ENCODE results near the gene PDZRN3. TPM values are rescaled to one million over a fixed set of nuclear protein-coding genes. Genes with fewer than 3 reads are reported as not detected.
A peak's percentile ranks its signal among the peaks of the same experiment; 100 is the strongest.
"Not testable (repeated sequence)": the region's sequence is repeated elsewhere in the genome, so short reads cannot be mapped to it uniquely, and the experiment has no call there.

Gene PDZRN3
- polyA plus RNA-seq, 10 donors: 59.5 to 116 (median 77.0) TPM

DNA sequence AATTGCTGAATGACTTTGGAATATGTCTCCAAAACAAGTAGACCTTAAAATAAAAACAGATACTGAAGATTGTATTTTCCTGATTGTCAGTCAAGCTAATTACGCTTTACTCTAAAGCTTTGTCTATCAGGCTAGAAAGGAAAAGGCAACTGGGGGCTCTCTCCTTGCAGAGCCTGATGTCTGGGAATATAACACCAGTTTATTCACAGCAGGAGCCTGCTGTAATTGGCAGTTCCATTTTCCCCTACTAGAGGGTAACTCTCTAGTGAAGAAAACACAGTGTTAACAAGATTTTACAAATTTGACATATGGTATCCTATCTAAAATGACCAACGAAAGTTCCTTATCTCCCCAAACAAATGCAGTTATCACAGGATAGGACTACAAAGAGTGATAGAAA is 158.8 kb downstream of the PDZRN3 start:
- DNase-seq: no peak

DNA sequence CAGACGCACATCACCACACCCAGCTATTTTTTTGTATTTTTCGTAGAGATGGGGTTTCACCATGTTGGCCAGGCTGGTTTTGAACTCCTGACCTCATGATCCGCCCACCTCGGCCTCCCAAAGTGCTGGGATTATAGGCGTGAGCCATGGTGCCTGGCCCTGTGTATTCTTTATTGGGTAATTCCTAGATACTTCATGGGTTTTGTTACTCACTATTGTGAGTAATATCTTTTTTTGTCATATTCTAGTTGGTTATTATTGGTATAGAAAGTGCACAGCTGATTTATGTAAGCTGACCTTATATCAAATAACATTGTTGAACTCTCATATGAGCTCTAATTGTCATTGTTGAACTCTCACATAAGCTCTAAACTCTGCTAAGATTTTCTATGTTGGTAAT is 160.6 kb downstream of the PDZRN3 start:
- DNase-seq: not testable (repeated sequence)

DNA sequence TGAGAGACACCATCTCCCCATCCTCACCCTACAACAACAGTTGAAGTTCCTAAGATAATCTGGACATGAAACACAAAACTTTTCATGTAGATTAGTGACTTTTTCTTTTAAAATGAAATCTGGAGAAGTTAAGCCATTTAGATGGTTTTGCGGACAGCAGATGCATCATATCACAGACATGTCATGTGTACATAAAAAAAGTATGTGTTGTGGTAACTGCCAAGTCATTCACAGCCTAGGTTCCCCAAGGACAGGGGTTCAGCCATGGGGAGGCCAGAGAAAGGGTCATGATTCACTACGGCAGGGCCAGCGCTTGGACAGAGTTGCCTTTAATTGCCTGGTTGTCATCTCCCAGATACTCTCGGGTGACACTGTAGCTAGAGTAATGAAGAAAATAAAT is 163.2 kb downstream of the PDZRN3 start:
- DNase-seq: peak in 2 of 3 donors; percentile 35 to 55

DNA sequence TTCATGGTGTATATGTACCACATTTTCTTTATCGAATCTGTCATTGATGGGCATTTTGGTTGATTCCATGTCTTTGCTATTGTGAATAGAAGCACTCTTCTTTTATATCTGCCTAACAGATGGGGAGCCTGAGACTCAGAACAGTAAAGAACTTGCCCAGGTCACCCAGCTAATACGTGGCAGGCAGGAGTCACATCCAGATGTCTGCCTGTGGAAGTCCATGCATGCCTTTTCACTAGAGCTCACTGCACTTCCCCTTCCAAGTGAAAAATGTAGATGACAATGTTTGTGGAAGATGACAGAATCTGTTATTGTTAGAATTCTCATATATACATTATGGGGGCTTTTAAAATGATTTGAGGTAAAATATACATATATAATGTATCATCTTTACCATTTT is 165.0 kb downstream of the PDZRN3 start:
- no peak for DNase-seq

DNA sequence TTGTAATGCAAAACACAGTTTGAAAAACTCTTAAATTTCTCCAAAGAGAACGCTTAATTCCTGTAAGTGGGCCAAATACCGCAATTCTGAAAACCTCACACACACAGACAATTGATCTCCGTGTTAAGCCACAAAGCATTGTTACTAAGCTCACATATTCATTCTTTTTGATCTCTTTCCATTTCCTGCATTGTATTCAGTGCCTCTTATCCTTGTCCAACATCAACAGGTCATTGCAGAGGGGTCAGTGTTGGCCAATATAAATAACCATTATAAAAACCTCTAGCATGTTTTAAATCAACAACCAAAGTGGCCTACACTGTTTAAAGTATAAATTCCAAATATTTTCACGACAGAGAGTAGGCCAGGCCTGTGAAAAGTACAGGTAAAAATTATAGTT is 171.1 kb downstream of the PDZRN3 start:
- no peak for DNase-seq

DNA sequence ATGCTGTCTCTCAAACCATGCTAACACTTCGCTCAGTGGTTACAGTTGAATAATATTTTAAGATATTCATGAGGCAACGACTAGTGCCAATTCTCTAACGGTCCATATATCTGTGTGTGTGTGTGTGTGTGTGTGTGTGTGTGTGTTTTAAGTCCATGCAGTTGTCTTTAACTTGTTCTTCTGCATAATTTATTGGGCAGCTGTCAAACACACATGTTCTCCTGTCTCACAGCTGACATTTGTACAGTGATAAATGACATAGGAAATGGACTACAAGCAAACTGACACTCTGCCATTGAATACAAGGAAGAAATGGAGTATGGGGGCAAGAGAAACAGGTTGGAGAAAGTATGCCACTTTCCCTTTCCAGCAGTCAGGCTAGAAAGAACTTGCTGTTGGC is 172.0 kb downstream of the PDZRN3 start:
- peak in 1 of 3 donors; percentile 55 for DNase-seq

DNA sequence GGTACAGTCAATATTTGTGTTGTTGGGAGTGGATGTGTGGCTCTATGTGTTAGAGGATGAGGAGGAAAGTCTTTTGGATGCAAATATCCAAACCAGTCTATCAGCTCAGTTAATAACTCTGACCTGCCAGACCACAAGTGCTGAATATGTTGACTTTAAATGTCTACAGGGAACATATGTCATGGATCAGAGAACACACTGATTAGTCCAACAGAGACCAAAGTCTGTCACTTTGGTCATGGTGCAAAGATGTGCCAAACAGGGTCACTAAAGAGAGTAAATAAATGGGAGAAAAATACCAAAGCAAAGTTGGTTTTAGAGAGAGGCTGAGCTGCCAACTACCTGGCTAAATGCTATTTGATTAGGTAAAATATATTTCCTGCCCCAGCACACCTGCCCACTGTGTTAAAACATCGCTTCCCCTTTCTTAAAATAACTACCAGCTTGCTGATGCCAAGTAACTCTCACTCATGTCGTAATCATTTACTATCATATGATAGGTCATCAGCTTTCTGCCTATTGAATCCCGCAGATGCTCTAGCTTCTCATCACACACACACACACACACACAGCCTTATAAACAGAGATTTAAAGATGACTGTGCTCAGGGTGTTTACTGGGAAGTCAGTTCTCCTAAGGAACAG is 173.3 kb downstream of the PDZRN3 start:
- DNase-seq: no peak

DNA sequence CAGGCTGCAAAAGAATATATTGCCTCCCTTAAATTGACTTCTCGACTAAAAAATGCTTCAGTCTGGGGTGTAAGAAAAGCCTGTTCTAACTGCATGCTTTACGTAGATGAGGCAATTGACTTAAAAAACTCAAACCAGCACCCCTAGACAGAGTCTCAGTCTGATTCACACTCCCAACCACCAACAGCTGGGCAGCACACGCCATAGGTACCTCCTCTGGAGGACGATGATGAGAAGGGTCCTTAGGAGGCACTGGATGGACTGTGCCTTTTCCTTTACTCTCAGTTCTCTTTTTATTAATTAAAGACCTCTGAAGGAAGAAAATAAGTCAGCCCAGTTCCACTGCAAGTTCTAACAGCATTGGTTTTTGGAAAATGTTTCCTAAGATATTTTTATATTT is 175.0 kb downstream of the PDZRN3 start:
- no peak for DNase-seq

DNA sequence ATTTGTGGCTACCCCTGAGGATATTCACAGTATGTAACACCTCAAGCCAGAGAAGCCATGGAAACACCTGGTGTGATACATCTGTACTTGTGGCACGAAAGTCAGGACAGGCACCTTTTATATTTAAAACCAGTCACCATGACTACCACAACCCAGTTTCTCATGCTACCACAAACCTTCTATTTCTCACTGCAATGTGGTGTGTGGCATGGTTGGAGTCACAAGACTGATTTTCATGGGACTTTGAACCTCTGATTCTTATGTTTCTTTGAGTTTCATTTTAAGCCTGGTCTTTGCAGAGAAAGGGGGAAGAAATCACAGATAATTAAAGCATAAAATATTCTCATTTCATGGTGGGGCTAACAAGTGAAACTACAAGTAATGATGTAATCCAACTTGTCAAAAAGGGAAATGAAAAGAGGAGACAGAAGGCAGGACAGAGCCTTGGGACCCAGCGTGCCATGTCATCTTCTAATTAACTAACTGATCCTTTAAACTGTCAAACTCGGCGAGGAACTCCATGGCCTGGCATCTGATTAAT is 175.9 kb downstream of the PDZRN3 start:
- DNase-seq: no peak

DNA sequence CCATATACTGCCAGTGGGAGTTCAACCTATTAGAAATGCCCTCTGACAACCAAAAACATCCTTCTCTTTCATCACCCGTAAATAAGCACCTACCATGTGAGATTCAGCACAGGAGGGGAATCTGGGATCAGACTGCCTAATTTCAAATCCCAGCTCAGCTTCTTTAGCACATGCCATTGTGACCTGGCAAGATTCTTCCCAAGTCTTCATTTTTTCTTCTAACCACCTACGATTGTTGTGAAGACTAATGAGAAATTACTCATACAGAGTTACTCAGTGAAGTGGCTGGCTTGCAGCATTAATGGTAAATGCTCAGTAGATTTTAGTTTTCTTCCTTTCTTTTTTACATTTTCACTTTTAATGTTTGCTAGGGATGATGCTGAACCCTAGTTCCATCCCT is 176.7 kb downstream of the PDZRN3 start:
- no peak for DNase-seq

DNA sequence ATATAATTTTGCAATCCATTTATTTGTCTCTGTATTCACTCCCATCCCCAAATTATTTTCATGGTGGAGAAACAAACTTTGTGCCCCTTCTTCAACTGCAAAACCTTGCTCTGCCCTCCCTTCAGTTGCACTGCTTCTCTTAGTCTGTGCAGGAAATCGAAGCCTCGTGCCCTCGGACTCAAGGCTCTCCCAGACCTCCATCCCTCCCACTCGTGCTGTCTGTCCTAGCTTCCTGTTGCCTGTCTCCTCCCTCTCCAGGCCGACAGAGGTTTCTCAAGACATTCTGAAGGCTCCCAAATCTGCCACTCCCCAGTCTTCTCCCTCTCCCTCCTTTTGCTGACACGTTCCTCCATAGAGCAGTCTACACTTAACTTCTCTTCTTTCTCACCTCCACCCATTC is 177.6 kb downstream of the PDZRN3 start:
- DNase-seq: no peak

DNA sequence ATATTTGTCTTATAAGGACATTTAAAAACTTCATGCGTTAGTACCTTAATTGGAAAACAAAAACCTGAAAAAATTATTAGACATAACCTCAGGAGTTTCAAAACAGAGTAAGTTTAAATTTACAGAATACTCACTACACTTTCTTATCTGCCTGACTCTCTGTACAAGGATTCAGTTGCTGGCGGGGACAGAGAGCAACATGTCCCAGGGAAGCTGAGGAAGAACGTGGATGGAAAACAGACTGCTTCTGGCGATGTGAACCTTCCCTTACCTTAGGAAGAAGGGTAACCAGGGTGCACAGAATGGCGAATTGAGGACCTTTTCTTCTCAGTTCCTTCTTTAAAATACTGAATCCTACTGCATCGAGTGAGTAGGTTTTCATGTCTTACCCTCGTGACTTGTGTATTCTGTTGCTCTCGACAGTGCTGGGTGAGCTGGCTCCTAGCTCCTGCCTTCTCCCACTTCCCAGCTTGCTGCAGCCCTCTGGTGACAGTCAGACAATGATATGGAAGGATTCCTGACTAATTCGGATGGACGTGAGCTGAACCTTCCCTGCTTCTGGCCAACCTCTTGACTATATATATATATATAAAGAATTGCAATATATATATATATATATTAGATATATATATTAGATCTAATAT is 178.2 kb downstream of the PDZRN3 start:
- DNase-seq: no peak

DNA sequence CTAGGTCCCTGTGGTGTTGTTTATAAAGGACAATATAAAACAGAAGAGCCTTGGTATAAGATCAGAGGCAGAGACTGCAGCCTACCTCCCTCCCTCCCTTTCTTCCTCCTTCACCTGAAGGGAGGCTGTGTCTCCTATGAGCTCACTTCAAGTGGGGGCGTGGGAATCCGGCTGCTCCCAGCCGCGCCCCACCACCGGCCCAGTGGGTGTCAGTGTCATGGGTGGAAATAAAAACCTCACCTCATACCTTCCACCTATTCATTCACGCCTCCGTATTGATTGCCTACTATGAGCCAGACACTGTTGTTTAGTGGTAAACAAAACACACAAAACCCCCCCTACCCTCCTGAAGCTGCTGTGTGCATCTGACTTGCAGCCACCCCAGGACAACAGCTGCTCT is 181.9 kb downstream of the PDZRN3 start:
- no peak for DNase-seq

DNA sequence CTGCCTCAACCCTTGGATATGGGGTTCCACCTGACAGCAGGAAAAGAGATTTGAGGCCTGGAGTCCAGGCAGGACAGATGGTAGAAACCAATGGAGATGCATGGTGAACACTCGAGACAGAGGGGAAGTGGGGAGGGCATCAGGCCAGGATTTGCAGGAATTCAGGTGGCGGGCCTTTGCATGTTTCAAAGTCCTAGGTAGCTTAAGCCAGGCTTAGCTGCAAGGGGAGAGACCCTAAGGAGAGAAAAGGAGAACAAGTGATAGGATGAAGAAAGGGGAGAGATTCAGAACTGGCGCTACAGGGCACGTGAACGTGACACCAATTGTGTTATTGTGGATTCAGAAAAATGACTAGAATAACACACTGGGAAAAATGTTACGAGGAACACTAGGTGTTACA is 182.6 kb downstream of the PDZRN3 start:
- no peak for DNase-seq

DNA sequence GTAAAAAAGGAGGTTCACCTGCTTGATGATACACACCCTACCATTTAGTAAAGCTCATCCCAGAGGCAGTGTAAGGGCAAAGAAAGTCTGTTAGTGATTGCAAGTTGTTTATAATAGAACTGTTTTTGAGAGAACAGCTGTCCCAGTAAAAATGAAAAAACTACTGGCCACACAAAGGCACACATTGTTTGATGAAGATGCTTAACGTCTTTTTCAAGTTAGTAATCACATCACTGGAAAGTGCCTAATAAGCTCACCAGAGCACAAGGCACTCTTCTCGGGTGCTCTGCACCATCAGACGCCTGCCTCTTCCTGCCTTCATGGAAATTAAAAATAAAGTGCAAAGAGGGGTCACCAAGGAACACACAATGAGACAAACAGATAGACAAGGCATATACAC is 186.9 kb downstream of the PDZRN3 start:
- DNase-seq: no peak

DNA sequence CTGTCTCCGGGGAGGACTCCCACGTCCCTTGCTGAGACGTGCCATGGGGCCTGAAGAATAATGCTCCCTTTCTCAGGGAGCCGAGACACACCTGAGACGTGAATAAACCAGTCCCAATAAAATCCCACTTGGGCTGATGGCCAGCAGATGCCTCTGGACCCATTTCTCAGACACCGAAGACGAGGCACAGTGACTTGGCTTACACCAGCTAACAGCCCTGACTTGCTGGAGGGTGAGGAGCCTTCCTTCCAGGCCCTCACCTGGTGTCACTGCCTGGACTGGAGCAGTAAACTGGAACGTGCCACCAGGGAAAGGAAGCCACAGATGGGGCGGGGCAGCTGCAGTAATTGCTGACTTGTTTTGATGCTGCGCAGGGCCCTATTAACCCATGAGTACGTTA is 189.7 kb downstream of the PDZRN3 start:
- no peak for DNase-seq

DNA sequence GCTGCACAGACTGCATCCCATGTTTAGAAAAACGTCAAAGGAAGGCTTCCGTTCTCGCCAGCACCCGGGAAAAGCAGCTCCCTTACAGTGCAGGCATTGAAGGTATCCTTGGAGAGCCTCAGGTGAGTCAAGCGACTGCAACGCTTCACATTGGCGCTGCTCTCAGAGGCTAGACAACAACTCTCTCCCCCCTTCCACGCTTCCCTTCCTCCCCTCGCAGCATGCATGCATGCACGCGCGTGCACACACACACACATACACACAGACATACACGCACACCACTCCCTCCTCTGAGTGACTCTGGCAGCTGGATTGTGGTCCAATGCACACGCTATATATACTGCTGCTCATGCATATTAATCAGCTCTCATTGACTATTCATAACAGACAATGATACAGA is 191.1 kb downstream of the PDZRN3 start:
- DNase-seq: peak; percentile 64 to 76 (median 69)

DNA sequence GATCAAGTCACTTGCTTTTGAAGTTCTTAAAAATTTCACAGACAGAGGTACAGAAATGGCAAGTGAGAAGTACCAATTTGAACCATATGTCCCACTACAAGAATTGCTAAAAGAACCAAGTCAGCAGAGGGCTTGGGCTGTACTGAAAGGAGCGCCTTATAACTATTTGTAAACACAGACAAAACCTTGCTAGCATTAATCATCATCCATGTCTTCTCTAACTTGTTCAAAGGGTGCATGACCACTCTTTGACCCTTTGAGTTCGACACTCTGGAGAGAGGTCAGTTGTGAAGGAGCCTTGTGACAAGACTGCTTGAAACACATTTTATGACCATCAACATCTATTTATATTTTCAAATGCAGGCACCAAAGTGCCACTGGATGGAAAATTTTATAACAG is 191.7 kb downstream of the PDZRN3 start:
- DNase-seq: no peak

DNA sequence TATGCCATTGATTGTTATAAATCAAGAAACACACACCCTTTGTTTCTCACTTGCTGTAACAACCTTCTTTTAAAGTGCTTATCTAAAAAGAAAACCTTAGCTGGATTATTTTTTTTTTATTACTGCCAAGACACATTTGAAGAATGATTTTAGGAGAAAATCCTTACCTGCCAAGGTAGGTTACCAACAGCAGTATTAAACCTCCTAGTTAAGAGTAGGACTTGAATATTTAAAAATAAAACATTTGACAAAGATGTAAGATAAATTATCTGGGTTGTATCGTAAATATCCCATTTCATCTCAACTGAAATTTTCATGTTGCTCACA is 192.1 kb downstream of the PDZRN3 start:
- DNase-seq: no peak

DNA sequence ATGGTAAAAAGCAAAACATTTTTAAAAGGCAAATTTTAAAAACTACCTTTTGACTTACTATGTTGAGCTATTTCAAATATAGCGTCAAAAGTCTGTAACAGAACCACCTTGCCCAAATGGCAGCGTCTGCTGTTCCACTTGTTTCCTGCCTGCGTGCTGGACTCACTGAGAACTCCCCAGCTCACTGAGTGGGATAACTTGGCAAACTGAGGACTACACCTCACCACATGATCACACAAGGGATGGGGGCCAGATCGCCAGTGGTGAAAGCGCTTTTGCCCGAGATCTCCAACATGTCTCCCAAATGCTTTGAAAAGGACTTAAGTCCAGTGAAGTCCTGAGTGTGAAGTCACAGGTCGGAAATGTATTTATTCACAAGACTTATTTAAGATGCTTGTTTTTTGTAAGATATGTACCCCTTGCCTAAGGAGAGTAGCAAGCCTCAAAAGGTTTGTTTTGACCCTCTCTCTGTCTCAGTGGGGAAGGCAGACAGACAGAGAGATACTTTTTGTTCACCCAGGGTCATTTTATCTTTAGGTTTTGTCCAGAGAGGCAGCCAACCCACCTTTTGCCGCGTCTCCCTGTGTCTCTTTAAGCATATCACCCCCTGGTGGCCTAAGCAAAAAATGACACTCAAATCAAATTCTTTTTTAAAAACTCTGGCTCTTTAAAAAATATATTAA is 192.6 kb downstream of the PDZRN3 start:
- DNase-seq: peak in 2 of 3 donors; percentile 47 to 74

DNA sequence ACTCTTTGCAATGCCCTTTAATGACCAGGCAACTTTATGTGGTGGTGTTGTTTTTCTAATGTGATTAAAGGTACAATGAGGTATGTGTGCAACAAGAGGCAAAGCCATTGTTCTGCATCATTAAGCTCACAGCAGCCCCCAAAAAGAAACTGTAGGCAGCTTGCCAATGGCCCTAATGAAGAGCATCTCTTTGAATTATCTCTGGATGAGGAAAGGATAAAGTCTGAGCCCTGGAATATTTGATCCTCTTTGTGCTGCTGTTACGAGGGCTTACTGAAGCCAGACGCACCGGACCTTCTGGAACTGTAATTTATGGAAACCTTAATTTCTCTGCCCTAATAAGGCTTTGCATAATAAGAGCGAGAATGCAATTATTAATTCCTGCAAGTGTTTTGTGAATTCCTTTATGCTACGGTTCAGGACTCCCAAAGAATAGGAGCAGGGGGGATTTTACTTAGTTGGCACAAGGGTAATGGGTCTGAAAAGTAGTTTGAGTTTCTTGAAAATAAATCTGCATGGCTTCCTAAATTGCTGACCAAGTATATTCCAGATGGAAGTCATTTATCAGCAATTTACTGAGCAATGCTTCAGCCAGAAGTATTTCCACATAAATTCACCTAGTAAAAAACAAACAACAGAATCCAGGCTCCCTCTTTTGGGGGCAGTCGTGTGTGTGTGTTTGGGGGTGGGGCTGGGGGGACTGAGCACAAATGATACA is 193.4 kb downstream of the PDZRN3 start:
- DNase-seq: peak in 2 of 3 donors; percentile 36 to 69

DNA sequence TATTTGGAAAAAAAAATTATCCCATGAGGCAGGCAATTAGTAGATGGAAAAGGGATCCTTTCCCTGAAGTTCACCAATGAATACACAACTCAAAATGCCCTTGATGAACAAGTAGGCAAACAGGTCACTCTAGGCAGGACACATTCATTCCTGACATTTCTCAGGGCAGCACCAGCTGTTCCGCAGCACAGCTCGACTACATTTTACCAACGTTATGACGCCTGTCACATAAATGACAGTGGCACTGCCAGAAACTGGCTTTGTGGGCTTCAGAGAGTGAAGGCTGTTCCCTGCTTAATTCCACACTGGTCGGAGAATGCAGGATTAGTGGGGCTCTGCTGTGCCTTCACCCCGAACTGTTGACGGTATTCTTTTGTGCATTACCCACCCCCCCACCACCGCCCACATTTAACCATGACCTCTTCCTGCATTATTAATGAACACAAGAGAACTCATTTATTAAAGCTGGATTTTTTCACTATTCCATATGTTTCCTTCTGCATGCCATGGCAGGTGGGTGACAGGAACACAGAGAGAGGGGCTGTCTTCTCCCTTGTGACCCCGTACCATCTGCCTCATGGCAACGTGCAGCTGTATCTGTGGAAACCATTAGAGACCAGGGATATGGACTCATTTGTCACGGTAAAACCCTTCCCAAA is 197.6 kb downstream of the PDZRN3 start:
- DNase-seq: peak in 2 of 3 donors; percentile 32 to 65
